IMR-90 (cell line): ENCODE results near the gene TECPR2.

Experiments used
- POLR2A ChIP-seq: IDR thresholded peaks from 2 replicates; pipeline ENCODE4 v1.6.1; 2012; ENCODE audit warnings: mild to moderate bottlenecking, low read depth, low read length
- RAD21 ChIP-seq: IDR thresholded peaks from 2 replicates; pipeline ENCODE4 v1.6.1; 2012; ENCODE audit warnings: low read length, improper control_type of control experiment
- SMC3 ChIP-seq: fragments of 150-350 bp; IDR thresholded peaks from 2 replicates; pipeline ENCODE4 v1.6.1; 2016; ENCODE audit warnings: low read depth, mild to moderate bottlenecking, antibody characterized with exemption, low read length, moderate library complexity
- TF ChIP-seq, protein P1 (sequence below): conservative IDR thresholded peaks from 2 replicates; pipeline ENCODE4 v1.5.1; 2012; ENCODE audit warnings: mild to moderate bottlenecking, low read depth, low read length, improper control_type of control experiment

DNA sequence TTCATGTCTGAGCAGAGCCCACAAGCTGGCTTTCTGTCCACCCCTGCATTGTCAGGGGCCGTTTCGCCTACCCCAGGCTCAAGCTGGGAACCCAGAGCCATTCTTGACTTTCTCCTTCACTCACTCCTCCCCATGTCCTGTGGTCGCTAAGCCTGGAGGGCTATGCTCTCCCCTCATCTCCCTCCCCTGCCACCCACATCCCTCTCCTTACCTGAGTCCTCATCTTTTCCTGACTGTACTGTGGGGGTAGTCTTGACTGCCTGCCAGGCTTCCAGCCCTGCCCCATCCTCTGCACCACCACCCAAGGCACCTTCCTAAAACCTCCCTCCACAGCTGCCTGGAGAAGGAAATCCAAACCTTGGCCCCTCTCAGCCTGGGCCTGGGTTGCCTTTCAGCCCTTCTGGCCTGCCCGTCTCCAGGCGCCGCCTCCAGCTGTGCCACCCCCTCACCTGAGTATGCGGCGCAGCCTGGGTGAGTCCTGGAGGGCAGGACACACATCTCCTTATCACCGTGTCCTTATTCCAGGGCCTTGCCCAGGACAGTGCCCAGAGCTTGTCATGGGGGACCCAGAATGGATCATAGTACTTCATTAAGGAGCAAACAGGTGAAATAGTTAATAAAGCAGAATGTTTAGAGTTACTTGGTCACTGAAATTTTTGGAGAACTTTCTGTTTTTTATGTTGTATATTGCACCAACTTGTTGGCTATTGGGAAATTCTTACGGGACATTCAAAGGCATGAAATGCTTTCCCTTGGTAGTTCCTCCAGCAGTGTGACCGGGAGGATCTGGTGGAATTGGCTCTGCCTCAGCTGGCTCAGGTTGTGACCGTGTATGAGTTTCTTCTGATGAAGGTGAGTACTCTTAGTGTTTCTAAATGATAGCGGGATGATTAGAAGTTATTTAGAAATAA lies 28.7 kb upstream of the TECPR2 start:
- TF ChIP-seq, protein P1, sequence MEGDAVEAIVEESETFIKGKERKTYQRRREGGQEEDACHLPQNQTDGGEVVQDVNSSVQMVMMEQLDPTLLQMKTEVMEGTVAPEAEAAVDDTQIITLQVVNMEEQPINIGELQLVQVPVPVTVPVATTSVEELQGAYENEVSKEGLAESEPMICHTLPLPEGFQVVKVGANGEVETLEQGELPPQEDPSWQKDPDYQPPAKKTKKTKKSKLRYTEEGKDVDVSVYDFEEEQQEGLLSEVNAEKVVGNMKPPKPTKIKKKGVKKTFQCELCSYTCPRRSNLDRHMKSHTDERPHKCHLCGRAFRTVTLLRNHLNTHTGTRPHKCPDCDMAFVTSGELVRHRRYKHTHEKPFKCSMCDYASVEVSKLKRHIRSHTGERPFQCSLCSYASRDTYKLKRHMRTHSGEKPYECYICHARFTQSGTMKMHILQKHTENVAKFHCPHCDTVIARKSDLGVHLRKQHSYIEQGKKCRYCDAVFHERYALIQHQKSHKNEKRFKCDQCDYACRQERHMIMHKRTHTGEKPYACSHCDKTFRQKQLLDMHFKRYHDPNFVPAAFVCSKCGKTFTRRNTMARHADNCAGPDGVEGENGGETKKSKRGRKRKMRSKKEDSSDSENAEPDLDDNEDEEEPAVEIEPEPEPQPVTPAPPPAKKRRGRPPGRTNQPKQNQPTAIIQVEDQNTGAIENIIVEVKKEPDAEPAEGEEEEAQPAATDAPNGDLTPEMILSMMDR: no peak
- no peak for TF ChIP-seq POLR2A
- TF ChIP-seq RAD21: no peak
- TF ChIP-seq SMC3: no peak
